DOHH2 (cell line): ENCODE data around the gene DCHS2.

ENCODE experiments used
- H3F3A ChIP-seq: fragments of 200-600 bp; sonication (generic), shearing (Covaris generic); 2 replicates; pipeline ENCODE4 v1.6.0; 2016; ENCODE audit warnings: antibody characterized with exemption, mild to moderate bottlenecking; ENCODE audit not compliant: control insufficient read depth, insufficient read depth
- H3K27ac ChIP-seq: fragments of 200-600 bp; sonication (generic); 2 replicates; pipeline ENCODE4 v1.5.1; 2014; ENCODE audit warnings: low read depth, mild to moderate bottlenecking, low read length, moderate library complexity
- H3K27me3 ChIP-seq: fragments of 200-600 bp; sonication (generic); 2 replicates; pipeline ENCODE4 v1.6.1; 2014; ENCODE audit warnings: mild to moderate bottlenecking, low read length, mixed read lengths; ENCODE audit not compliant: control insufficient read depth
- H3K36me3 ChIP-seq: fragments of 200-600 bp; sonication (generic); 2 replicates; pipeline ENCODE4 v1.6.1; 2014; ENCODE audit warnings: mild to moderate bottlenecking, low read length, moderate library complexity, mixed read lengths; ENCODE audit not compliant: control insufficient read depth
- H3K4me1 ChIP-seq: fragments of 200-600 bp; sonication (generic); 2 replicates; pipeline ENCODE4 v1.6.1; 2014; ENCODE audit warnings: mild to moderate bottlenecking, low read length, mixed read lengths; ENCODE audit not compliant: control insufficient read depth
- H3K4me2 ChIP-seq: fragments of 200-600 bp; sonication (generic); 2 replicates; pipeline ENCODE4 v1.6.0; 2014; ENCODE audit warnings: mild to moderate bottlenecking, low read length, moderate library complexity
- H3K4me3 ChIP-seq: fragments of 200-600 bp; sonication (generic); 2 replicates; pipeline ENCODE4 v1.5.1; 2014; ENCODE audit warnings: mild to moderate bottlenecking, low read length, mixed read lengths
- H3K79me2 ChIP-seq: fragments of 200-600 bp; sonication (generic); 2 replicates; pipeline ENCODE4 v1.6.1; 2014; ENCODE audit warnings: mild to moderate bottlenecking, low read length, mixed read lengths; ENCODE audit not compliant: control insufficient read depth
- H3K9me2 ChIP-seq: fragments of 200-600 bp; sonication (generic); replicated peaks from 2 replicates; pipeline ENCODE4 v1.6.1; 2014; ENCODE audit warnings: mild to moderate bottlenecking, low read length, mixed read lengths; ENCODE audit not compliant: control insufficient read depth
- H3K9me3 ChIP-seq: fragments of 200-600 bp; sonication (generic); 2 replicates; pipeline ENCODE4 v1.6.1; 2014; ENCODE audit warnings: antibody characterized with exemption, low read length, mixed read lengths; ENCODE audit not compliant: control insufficient read depth, insufficient read depth
- H4K20me1 ChIP-seq: fragments of 200-600 bp; sonication (generic); 2 replicates; pipeline ENCODE4 v1.6.0; 2014; ENCODE audit warnings: low read depth, mild to moderate bottlenecking, antibody characterized with exemption, low read length, moderate library complexity; ENCODE audit not compliant: control insufficient read depth, insufficient read depth
- EZH2phosphoT487 ChIP-seq: fragments of 200-600 bp; sonication (generic); IDR thresholded peaks from 2 replicates; pipeline ENCODE4 v1.6.1; 2017; ENCODE audit warnings: borderline replicate concordance, mild to moderate bottlenecking, antibody characterized with exemption, low read length, moderate library complexity, mixed read lengths
- TF ChIP-seq, protein P1 (sequence below): fragments of 200-600 bp; sonication (generic); IDR thresholded peaks from one replicate; pipeline ENCODE4 v1.5.1; 2014; ENCODE audit warnings: antibody characterized with exemption, mild to moderate bottlenecking, low read depth, low read length; ENCODE audit not compliant: poor library complexity, severe bottlenecking

The DCHS2 gene

DNA sequence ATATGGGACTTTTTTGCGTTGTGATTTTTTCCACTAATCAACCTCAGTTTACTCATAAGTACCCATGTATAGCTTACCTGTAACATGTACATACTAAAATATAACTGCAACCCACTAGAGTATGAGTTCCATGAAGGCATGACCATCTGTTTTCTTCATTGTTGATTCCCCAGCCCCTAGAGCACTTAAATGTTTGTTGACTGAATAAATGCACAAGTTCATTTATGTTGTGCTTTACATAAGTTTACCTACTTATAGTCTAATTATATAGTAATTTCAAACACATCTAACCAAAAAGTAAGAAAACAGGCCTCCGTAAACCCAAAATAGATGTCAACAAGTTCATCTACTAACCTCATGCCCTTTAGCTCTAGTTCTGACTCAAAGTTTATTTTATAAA is 34.7 kb downstream of the DCHS2 start:
- no peaks in the 10 kb centered on the region for H4K20me1 ChIP-seq
- H3K36me3 ChIP-seq: no peaks in the 10 kb centered on the region
- no peaks in the 10 kb centered on the region for H3K9me2 ChIP-seq
- H3K79me2 ChIP-seq: no peaks in the 10 kb centered on the region
- TF ChIP-seq EZH2phosphoT487: no peak
- TF ChIP-seq, protein P1, sequence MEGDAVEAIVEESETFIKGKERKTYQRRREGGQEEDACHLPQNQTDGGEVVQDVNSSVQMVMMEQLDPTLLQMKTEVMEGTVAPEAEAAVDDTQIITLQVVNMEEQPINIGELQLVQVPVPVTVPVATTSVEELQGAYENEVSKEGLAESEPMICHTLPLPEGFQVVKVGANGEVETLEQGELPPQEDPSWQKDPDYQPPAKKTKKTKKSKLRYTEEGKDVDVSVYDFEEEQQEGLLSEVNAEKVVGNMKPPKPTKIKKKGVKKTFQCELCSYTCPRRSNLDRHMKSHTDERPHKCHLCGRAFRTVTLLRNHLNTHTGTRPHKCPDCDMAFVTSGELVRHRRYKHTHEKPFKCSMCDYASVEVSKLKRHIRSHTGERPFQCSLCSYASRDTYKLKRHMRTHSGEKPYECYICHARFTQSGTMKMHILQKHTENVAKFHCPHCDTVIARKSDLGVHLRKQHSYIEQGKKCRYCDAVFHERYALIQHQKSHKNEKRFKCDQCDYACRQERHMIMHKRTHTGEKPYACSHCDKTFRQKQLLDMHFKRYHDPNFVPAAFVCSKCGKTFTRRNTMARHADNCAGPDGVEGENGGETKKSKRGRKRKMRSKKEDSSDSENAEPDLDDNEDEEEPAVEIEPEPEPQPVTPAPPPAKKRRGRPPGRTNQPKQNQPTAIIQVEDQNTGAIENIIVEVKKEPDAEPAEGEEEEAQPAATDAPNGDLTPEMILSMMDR: no peak
- no peak overlapping the region for H3K4me3 ChIP-seq
- H3K4me2 ChIP-seq: no peak overlapping the region
- H3K4me1 ChIP-seq: no peaks in the 10 kb centered on the region
- H3K9me3 ChIP-seq: no peaks in the 10 kb centered on the region
- no peak overlapping the region for H3K27ac ChIP-seq
- no peaks in the 10 kb centered on the region for H3F3A ChIP-seq
- no peaks in the 10 kb centered on the region for H3K27me3 ChIP-seq

DNA sequence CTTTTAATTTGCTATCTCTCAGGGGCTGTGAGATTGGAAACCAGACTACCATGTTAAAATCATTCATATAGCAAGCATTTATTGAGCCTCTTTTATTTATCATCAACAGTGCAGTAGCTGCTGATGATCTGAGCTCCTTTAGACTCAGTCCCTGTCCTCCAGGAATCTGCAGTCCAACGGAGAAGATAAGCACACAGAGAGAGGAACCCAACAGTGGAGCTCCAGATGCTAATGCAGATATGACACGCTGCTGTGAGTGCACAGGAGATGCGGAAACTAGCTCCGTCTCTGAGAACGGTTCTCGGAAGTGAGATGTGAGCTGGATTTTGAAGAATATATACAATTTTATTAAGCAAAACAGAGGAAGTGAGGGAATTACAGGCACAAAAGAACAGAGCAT is 35.4 kb downstream of the DCHS2 start:
- Histone ChIP-seq H3F3A (no peaks in the 10 kb centered on the region), H3K36me3 (no peaks in the 10 kb centered on the region), H3K79me2 (no peaks in the 10 kb centered on the region), H3K9me2 (no peaks in the 10 kb centered on the region), H3K9me3 (no peaks in the 10 kb centered on the region), H3K4me1 (no peaks in the 10 kb centered on the region), H4K20me1 (no peaks in the 10 kb centered on the region), H3K4me3 (no peak overlapping the region), H3K4me2 (no peak overlapping the region), H3K27me3 (no peaks in the 10 kb centered on the region), H3K27ac (no peak overlapping the region)
- no peak for TF ChIP-seq EZH2phosphoT487
- TF ChIP-seq, protein P1: no peak

DNA sequence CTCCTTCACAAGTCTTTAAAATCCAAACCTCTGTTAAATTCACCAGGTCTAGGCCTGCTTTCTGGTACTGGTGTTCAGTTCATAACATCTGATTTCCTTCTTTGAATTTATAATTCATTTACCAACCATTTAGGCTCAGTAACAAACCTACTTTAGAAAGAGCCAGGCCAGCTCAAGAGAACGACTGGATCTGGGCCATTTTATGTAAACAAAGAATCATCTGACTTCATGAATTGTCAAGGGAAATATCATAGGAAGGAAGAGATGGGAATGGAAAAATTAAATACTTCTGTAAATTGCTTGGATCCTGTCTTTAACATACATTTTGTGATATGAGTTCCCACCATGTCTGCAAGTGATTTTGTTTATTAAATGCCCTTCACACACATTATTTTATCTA is 36.5 kb downstream of the DCHS2 start:
- no peaks in the 10 kb centered on the region for H3K36me3 ChIP-seq
- no peaks in the 10 kb centered on the region for H4K20me1 ChIP-seq
- TF ChIP-seq, protein P1: no peak
- no peak overlapping the region for H3K4me3 ChIP-seq
- H3K79me2 ChIP-seq: no peaks in the 10 kb centered on the region
- no peaks in the 10 kb centered on the region for H3K9me3 ChIP-seq
- H3F3A ChIP-seq: no peaks in the 10 kb centered on the region
- no peaks in the 10 kb centered on the region for H3K9me2 ChIP-seq
- H3K27me3 ChIP-seq: no peaks in the 10 kb centered on the region
- no peaks in the 10 kb centered on the region for H3K4me1 ChIP-seq
- no peak overlapping the region for H3K4me2 ChIP-seq
- H3K27ac ChIP-seq: no peak overlapping the region

DNA sequence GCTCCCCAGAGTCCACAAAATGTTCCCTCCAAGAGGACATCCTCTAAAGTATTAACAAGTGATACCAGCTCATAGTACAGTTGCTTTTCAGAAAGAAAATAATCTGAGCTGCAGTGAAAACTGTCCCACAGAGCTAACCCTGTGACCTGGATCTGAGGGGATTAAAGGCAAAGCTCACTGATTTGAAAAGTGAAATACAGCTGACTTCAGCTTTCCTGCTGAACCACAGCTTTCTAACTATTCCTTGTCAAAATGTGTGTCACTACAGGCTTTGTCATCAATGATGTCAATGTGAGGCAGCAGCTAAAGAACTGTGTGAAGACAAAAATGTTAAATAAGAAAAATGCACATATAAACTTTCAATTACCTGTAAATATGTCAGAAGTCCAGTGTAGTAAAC is 36.9 kb downstream of the DCHS2 start:
- Histone ChIP-seq H3K9me3 (no peaks in the 10 kb centered on the region), H3K9me2 (no peaks in the 10 kb centered on the region), H3K4me1 (no peaks in the 10 kb centered on the region), H3K27me3 (no peaks in the 10 kb centered on the region), H4K20me1 (no peaks in the 10 kb centered on the region), H3K4me3 (no peak overlapping the region), H3K36me3 (no peaks in the 10 kb centered on the region), H3K27ac (no peak overlapping the region), H3K79me2 (no peaks in the 10 kb centered on the region), H3K4me2 (no peak overlapping the region), H3F3A (no peaks in the 10 kb centered on the region)
- no peak for TF ChIP-seq EZH2phosphoT487
- TF ChIP-seq, protein P1: no peak
